HEK293 (cell line): Measurements from ENCODE around the gene CENPN.
A peak's percentile ranks its signal among the peaks of the same experiment; 100 is the strongest.

Experiments
- KLF1 ChIP-seq: fragments of 450-650 bp; formaldehyde crosslinking; IDR thresholded peaks from 2 replicates; pipeline ENCODE4 v1.5.1; 2016; ENCODE audit warnings: missing biosample characterization, missing genetic modification characterization
- KLF9 ChIP-seq: fragments of 450-650 bp; formaldehyde crosslinking; IDR thresholded peaks from 2 replicates; pipeline ENCODE4 v1.5.1; 2016; ENCODE audit warnings: missing biosample characterization, missing genetic modification characterization, low read depth
- OSR2 ChIP-seq: fragments of 450-650 bp; formaldehyde crosslinking; IDR thresholded peaks from 2 replicates; pipeline ENCODE4 v1.5.1; 2016; ENCODE audit warnings: missing biosample characterization, missing genetic modification characterization
- SCRT2 ChIP-seq: fragments of 450-650 bp; formaldehyde crosslinking; IDR thresholded peaks from 2 replicates; pipeline ENCODE4 v1.5.1; 2016; ENCODE audit warnings: missing biosample characterization, missing genetic modification characterization
- ZBTB1 ChIP-seq: fragments of 450-650 bp; formaldehyde crosslinking; IDR thresholded peaks from 2 replicates; pipeline ENCODE4 v1.5.1; 2016; ENCODE audit warnings: missing biosample characterization, missing genetic modification characterization
- ZBTB17 ChIP-seq: fragments of 450-650 bp; formaldehyde crosslinking; IDR thresholded peaks from 2 replicates; pipeline ENCODE4 v1.5.1; 2016; ENCODE audit warnings: missing biosample characterization, missing genetic modification characterization
- ZBTB48 ChIP-seq: fragments of 450-650 bp; formaldehyde crosslinking; IDR thresholded peaks from 2 replicates; pipeline ENCODE4 v1.5.1; 2016; ENCODE audit warnings: missing biosample characterization, missing genetic modification characterization
- ZNF121 ChIP-seq: fragments of 450-650 bp; formaldehyde crosslinking; IDR thresholded peaks from 2 replicates; pipeline ENCODE4 v1.5.1; 2016; ENCODE audit warnings: missing biosample characterization, missing genetic modification characterization
- ZNF132 ChIP-seq: fragments of 450-650 bp; formaldehyde crosslinking; IDR thresholded peaks from 2 replicates; pipeline ENCODE4 v1.5.1; 2017; ENCODE audit warnings: missing biosample characterization, missing genetic modification characterization, borderline replicate concordance
- ZNF157 ChIP-seq: fragments of 450-650 bp; formaldehyde crosslinking; IDR thresholded peaks from 2 replicates; pipeline ENCODE4 v1.5.1; 2016; ENCODE audit warnings: missing biosample characterization, missing genetic modification characterization
- ZNF19 ChIP-seq: fragments of 450-650 bp; formaldehyde crosslinking; IDR thresholded peaks from 2 replicates; pipeline ENCODE4; 2016; ENCODE audit warnings: missing biosample characterization, missing genetic modification characterization, low read depth
- ZNF292 ChIP-seq: fragments of 450-650 bp; formaldehyde crosslinking; IDR thresholded peaks from 2 replicates; pipeline ENCODE4 v1.5.1; 2016; ENCODE audit warnings: low read depth, missing biosample characterization, missing genetic modification characterization, borderline replicate concordance
- ZNF391 ChIP-seq: fragments of 450-650 bp; formaldehyde crosslinking; IDR thresholded peaks from 2 replicates; pipeline ENCODE4 v1.5.1; 2016; ENCODE audit warnings: low read depth, missing biosample characterization, missing genetic modification characterization, borderline replicate concordance
- ZNF600 ChIP-seq: fragments of 450-650 bp; formaldehyde crosslinking; IDR thresholded peaks from 2 replicates; pipeline ENCODE4 v1.5.1; 2016; ENCODE audit warnings: missing biosample characterization, missing genetic modification characterization
- ZNF777 ChIP-seq: fragments of 450-650 bp; formaldehyde crosslinking; IDR thresholded peaks from 2 replicates; pipeline ENCODE4 v1.5.1; 2017; ENCODE audit warnings: missing biosample characterization, missing genetic modification characterization, borderline replicate concordance
- ZNF843 ChIP-seq: fragments of 450-650 bp; formaldehyde crosslinking; IDR thresholded peaks from 2 replicates; pipeline ENCODE4 v1.5.1; 2016; ENCODE audit warnings: missing biosample characterization, missing genetic modification characterization
- TF ChIP-seq, protein P1 (sequence below): fragments of 450-650 bp; formaldehyde crosslinking; IDR thresholded peaks from 2 replicates; pipeline ENCODE4 v1.5.1; 2016; ENCODE audit warnings: missing biosample characterization, missing genetic modification characterization, borderline replicate concordance
- TF ChIP-seq, protein P2 (sequence below): fragments of 450-650 bp; formaldehyde crosslinking; IDR thresholded peaks from 2 replicates; pipeline ENCODE4 v1.5.1; 2017; ENCODE audit warnings: missing biosample characterization, missing genetic modification characterization
- TF ChIP-seq, protein P3 (sequence below): fragments of 450-650 bp; formaldehyde crosslinking; IDR thresholded peaks from 2 replicates; pipeline ENCODE4; 2016; ENCODE audit warnings: missing biosample characterization, missing genetic modification characterization
- TF ChIP-seq, protein P4 (sequence below): fragments of 450-650 bp; formaldehyde crosslinking; IDR thresholded peaks from 2 replicates; pipeline ENCODE4 v1.5.1; 2016; ENCODE audit warnings: missing biosample characterization, missing genetic modification characterization
- TF ChIP-seq, protein P5 (sequence below): fragments of 450-650 bp; IDR thresholded peaks from 2 replicates; pipeline ENCODE4 v1.5.1; 2018; ENCODE audit warnings: missing biosample characterization, missing genetic modification characterization
- TF ChIP-seq, protein P6 (sequence below): fragments of 450-650 bp; formaldehyde crosslinking; IDR thresholded peaks from 2 replicates; pipeline ENCODE4 v1.5.1; 2016; ENCODE audit warnings: missing biosample characterization, missing genetic modification characterization, low read depth
- TF ChIP-seq, protein P7 (sequence below): fragments of 450-650 bp; formaldehyde crosslinking; IDR thresholded peaks from 2 replicates; pipeline ENCODE4 v1.5.1; 2016; ENCODE audit warnings: missing biosample characterization, missing genetic modification characterization

The CENPN gene

DNA sequence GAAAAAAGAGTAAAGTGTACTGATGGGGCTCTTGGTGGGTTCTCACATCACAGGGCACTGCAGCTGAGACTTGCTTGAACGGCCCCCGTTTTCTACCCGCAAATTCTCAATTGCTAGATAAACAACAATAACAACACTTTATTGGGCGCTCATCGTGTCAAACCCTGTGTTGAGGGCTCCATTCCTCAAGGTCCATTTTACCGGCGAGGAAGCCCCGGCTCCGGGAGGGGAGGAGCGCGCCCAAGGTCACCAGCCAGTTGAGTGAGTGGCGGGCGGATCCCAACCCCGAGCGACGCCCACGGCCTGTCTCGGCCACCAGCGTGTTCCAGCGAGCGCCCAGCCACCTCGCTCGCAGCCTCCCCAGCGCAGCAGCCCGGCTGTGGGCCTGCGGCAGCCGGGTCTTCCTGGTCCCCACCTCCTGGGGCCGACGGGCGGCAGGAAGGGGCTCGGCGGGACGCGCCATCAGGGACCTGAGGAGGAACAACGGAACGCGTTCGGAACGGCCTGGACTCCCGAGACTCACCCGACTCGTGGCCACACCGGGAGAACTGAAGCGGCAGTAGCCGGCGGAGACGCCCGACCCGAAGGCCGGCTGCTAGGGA is 702 bp upstream of the CENPN start (continued):
- TF ChIP-seq, protein P1, sequence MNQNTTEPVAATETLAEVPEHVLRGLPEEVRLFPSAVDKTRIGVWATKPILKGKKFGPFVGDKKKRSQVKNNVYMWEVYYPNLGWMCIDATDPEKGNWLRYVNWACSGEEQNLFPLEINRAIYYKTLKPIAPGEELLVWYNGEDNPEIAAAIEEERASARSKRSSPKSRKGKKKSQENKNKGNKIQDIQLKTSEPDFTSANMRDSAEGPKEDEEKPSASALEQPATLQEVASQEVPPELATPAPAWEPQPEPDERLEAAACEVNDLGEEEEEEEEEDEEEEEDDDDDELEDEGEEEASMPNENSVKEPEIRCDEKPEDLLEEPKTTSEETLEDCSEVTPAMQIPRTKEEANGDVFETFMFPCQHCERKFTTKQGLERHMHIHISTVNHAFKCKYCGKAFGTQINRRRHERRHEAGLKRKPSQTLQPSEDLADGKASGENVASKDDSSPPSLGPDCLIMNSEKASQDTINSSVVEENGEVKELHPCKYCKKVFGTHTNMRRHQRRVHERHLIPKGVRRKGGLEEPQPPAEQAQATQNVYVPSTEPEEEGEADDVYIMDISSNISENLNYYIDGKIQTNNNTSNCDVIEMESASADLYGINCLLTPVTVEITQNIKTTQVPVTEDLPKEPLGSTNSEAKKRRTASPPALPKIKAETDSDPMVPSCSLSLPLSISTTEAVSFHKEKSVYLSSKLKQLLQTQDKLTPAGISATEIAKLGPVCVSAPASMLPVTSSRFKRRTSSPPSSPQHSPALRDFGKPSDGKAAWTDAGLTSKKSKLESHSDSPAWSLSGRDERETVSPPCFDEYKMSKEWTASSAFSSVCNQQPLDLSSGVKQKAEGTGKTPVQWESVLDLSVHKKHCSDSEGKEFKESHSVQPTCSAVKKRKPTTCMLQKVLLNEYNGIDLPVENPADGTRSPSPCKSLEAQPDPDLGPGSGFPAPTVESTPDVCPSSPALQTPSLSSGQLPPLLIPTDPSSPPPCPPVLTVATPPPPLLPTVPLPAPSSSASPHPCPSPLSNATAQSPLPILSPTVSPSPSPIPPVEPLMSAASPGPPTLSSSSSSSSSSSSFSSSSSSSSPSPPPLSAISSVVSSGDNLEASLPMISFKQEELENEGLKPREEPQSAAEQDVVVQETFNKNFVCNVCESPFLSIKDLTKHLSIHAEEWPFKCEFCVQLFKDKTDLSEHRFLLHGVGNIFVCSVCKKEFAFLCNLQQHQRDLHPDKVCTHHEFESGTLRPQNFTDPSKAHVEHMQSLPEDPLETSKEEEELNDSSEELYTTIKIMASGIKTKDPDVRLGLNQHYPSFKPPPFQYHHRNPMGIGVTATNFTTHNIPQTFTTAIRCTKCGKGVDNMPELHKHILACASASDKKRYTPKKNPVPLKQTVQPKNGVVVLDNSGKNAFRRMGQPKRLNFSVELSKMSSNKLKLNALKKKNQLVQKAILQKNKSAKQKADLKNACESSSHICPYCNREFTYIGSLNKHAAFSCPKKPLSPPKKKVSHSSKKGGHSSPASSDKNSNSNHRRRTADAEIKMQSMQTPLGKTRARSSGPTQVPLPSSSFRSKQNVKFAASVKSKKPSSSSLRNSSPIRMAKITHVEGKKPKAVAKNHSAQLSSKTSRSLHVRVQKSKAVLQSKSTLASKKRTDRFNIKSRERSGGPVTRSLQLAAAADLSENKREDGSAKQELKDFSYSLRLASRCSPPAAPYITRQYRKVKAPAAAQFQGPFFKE (tag by site-specific recombination): no peak
- no peak for TF ChIP-seq ZNF777 (tag by site-specific recombination)
- no peak for TF ChIP-seq OSR2 (tag by site-specific recombination)
- TF ChIP-seq ZBTB17: no peak
- TF ChIP-seq, protein P2, sequence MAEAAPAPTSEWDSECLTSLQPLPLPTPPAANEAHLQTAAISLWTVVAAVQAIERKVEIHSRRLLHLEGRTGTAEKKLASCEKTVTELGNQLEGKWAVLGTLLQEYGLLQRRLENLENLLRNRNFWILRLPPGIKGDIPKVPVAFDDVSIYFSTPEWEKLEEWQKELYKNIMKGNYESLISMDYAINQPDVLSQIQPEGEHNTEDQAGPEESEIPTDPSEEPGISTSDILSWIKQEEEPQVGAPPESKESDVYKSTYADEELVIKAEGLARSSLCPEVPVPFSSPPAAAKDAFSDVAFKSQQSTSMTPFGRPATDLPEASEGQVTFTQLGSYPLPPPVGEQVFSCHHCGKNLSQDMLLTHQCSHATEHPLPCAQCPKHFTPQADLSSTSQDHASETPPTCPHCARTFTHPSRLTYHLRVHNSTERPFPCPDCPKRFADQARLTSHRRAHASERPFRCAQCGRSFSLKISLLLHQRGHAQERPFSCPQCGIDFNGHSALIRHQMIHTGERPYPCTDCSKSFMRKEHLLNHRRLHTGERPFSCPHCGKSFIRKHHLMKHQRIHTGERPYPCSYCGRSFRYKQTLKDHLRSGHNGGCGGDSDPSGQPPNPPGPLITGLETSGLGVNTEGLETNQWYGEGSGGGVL (tag by site-specific recombination): peak; percentile 44; the same call in 1 of the 2 replicates
- no peak for TF ChIP-seq ZNF132 (tag by site-specific recombination)
- TF ChIP-seq, protein P3, sequence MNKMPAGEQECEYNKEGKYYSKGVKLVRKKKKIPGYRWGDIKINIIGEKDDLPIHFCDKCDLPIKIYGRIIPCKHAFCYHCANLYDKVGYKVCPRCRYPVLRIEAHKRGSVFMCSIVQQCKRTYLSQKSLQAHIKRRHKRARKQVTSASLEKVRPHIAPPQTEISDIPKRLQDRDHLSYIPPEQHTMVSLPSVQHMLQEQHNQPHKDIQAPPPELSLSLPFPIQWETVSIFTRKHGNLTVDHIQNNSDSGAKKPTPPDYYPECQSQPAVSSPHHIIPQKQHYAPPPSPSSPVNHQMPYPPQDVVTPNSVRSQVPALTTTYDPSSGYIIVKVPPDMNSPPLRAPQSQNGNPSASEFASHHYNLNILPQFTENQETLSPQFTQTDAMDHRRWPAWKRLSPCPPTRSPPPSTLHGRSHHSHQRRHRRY (tag by site-specific recombination): no peak
- TF ChIP-seq ZBTB48: peak; percentile 77; the same call in 1 of the 2 replicates
- TF ChIP-seq ZNF157 (tag by site-specific recombination): no peak
- TF ChIP-seq ZNF292 (tag by site-specific recombination): no peak
- 0 out of 2 replicates have a peak, but pooled peaks have one; percentile 28 for TF ChIP-seq ZNF843 (tag by site-specific recombination)
- TF ChIP-seq, protein P4, sequence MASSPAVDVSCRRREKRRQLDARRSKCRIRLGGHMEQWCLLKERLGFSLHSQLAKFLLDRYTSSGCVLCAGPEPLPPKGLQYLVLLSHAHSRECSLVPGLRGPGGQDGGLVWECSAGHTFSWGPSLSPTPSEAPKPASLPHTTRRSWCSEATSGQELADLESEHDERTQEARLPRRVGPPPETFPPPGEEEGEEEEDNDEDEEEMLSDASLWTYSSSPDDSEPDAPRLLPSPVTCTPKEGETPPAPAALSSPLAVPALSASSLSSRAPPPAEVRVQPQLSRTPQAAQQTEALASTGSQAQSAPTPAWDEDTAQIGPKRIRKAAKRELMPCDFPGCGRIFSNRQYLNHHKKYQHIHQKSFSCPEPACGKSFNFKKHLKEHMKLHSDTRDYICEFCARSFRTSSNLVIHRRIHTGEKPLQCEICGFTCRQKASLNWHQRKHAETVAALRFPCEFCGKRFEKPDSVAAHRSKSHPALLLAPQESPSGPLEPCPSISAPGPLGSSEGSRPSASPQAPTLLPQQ (tag by site-specific recombination): peak; percentile 72; the same call in 1 of the 2 replicates
- 0 out of 2 replicates have a peak, but pooled peaks have one; percentile 26 for TF ChIP-seq ZNF121 (tag by site-specific recombination)
- TF ChIP-seq, protein P5, sequence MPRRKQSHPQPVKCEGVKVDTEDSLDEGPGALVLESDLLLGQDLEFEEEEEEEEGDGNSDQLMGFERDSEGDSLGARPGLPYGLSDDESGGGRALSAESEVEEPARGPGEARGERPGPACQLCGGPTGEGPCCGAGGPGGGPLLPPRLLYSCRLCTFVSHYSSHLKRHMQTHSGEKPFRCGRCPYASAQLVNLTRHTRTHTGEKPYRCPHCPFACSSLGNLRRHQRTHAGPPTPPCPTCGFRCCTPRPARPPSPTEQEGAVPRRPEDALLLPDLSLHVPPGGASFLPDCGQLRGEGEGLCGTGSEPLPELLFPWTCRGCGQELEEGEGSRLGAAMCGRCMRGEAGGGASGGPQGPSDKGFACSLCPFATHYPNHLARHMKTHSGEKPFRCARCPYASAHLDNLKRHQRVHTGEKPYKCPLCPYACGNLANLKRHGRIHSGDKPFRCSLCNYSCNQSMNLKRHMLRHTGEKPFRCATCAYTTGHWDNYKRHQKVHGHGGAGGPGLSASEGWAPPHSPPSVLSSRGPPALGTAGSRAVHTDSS: no peak
- TF ChIP-seq KLF1 (tag by site-specific recombination): peak; percentile 43
- TF ChIP-seq, protein P6, sequence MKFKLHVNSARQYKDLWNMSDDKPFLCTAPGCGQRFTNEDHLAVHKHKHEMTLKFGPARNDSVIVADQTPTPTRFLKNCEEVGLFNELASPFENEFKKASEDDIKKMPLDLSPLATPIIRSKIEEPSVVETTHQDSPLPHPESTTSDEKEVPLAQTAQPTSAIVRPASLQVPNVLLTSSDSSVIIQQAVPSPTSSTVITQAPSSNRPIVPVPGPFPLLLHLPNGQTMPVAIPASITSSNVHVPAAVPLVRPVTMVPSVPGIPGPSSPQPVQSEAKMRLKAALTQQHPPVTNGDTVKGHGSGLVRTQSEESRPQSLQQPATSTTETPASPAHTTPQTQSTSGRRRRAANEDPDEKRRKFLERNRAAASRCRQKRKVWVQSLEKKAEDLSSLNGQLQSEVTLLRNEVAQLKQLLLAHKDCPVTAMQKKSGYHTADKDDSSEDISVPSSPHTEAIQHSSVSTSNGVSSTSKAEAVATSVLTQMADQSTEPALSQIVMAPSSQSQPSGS (tag by site-specific recombination): no peak
- TF ChIP-seq KLF9 (tag by site-specific recombination): peak; percentile 83
- no peak for TF ChIP-seq SCRT2 (tag by site-specific recombination)
- no peak for TF ChIP-seq ZNF391 (tag by site-specific recombination)
- TF ChIP-seq ZNF19 (tag by site-specific recombination): no peak
- TF ChIP-seq, protein P7, sequence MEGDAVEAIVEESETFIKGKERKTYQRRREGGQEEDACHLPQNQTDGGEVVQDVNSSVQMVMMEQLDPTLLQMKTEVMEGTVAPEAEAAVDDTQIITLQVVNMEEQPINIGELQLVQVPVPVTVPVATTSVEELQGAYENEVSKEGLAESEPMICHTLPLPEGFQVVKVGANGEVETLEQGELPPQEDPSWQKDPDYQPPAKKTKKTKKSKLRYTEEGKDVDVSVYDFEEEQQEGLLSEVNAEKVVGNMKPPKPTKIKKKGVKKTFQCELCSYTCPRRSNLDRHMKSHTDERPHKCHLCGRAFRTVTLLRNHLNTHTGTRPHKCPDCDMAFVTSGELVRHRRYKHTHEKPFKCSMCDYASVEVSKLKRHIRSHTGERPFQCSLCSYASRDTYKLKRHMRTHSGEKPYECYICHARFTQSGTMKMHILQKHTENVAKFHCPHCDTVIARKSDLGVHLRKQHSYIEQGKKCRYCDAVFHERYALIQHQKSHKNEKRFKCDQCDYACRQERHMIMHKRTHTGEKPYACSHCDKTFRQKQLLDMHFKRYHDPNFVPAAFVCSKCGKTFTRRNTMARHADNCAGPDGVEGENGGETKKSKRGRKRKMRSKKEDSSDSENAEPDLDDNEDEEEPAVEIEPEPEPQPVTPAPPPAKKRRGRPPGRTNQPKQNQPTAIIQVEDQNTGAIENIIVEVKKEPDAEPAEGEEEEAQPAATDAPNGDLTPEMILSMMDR: no peak
- no peak for TF ChIP-seq ZBTB1
- TF ChIP-seq ZNF600 (tag by site-specific recombination): peak; percentile 95
- TF ChIP-seq, all 188 proteins: peak for 23
